Activated effector memory CD4-positive, alpha-beta T cell treated with anti-CD3 and anti-CD28 coated beads, Interleukin-2, amount 50 U/mL, for 16 hours (primary cell): ENCODE data around the gene IZUMO4.
"Not testable (repeated sequence)": the region's sequence is repeated elsewhere in the genome, so short reads cannot be mapped to it uniquely, and the experiment has no call there.

Experiments
- DNase-seq: peaks from one replicate; pipeline ENCODE4 v3.0.0-alpha.2; 2020

The IZUMO4 gene

DNA sequence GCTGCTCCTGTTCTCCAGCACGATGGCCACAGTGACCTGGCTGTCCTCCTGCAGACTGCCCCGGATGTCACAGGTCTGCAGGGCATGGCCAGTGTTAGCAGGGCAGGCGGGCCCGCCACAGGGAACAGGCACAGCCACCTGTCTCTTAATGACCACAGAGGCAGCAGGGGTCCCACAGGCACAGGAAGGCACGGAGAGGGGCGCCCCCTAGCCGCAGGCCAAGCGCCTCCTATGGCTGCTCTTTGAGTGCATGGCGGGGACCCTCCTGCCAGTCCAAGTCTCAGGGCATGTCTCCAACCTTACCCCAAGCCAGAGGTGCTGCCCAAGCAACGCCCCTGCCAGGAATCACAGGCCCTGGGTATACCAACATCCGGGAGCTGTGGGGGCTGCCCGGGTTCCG lies 14.1 kb downstream of the IZUMO4 start:
- no peak for DNase-seq

DNA sequence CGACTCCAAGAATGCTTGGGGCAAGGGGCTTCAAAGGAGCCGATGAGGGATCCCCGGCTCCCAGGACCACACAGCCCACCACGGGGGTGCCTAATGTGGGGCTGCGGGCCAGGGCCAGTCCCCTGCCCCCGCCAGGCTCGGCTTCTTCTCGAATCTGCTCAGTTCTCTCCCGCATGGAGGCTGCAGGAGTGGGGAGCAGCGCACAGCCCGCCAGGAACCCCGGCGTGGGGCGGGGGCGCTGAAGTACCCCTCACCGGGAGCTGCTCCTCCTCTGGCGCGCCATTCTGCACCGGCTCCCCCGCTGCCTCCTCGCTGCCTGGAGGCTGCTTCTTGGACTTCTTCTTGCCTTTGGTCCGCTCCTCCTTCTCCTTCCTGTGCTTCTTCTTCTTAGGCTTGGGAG lies 14.7 kb downstream of the IZUMO4 start:
- DNase-seq = no peak

DNA sequence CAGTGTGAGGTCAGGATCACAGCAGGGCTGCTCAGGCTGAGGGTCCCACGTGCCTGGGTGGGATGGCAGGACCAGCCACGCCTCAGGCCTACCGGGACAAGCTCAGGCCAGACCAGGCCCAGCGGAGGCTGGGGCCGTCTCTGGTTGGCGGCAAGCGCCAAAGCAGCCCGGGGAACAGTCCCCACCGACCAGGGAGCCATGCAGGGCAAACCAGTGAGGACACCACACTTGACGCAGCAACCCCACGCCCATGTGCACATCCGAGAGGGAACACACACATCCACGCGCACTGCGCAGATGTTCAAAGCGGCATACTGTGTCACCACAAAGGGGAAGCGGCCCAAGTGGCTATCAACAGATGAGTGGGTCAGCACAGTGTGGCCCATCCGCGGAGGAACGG lies 15.2 kb downstream of the IZUMO4 start:
- DNase-seq = no peak

DNA sequence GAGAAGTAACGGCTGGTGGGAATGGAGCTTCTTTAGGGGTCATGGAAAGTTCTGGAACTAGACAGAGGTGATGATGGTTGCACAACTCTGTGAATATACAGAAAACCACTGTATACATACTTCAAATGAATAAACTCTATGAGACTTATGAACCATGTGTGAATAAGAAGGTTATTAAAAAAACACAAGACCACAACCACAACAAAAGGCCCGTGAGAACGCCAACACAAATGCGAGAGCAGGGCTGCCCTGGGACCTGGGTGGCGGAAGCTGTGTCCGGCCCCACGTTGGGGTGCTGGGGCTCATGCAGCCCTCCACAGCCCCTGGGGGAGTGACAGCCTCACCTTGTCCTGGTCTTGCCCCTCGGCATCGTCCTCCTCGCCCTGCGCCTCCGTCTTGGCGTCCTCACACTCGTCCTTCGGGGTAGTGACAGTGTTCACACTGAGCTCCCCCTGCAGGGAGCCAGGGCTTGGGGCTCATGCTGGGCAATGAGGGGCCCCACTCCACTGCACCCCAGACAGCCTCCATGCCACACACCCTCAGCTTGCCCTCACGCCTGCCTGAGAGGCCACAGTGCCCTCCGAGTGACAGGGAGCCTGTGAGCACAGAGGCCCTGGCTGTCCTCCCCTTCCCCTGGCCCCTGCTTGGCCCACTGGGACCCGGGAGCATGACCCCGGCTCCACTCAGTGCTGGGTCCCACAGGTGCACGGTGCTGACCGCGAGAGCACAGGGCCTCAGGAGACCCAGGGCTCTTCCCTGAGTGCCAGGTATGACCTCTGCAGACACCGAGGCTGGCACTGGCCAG lies 16.0 kb downstream of the IZUMO4 start:
- DNase-seq = no peak

DNA sequence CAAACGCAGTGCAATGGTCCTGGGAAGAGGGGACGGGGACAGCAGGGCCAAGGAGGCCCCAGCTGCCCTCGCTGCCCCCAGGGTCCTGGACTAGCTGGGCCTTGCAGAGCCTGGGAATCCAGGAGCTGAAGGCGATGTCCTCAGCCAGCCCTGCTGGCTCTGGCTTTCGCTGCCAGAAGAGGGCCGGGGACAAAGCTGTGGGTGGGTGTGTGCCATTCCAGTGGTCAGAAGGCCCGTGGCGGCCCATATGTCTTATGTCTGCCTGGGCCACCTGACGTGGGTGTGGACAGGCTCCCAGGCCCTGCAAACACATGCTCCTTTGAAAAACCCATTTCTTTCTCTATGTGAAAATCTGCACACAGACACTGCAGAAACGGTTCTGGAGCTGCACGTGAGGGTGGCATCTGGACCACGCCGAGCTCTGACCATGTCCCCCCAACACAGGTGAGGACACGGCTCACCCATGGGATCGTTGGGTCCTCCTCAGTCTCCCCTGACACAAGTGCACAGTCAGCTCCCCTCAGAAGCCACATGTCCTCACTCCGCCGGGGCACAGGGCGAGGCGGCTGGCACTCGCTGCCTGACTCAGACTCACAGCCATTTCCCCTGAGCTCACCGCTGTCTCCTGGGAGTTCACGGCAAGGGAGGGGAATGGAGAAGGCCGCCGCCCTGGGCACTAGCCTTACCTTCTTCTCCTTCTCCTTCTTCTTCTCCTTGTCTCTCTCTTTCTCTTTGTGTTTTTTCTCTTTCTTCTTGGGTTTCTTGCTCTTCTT lies 16.9 kb downstream of the IZUMO4 start:
- DNase-seq = no peak

DNA sequence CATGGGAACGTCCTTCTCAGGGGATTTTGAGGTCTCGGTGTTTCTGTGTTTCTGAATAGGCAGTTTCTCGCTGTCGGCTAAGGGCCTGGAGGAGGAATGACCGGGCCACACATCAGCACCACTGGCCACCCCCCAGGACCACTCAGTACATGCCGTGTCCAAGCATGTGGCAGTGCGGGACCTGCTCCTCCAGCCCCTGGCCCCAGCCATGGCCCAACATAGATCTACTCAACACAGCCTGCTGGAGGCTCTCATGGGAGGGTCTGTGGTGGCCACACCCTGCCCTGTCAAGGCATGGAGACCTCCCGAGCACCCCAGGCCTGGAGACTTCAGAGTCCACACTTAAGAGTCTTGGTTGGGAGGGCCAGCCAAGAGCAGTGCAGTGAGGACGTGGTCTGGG lies 17.5 kb downstream of the IZUMO4 start:
- no peak for DNase-seq

DNA sequence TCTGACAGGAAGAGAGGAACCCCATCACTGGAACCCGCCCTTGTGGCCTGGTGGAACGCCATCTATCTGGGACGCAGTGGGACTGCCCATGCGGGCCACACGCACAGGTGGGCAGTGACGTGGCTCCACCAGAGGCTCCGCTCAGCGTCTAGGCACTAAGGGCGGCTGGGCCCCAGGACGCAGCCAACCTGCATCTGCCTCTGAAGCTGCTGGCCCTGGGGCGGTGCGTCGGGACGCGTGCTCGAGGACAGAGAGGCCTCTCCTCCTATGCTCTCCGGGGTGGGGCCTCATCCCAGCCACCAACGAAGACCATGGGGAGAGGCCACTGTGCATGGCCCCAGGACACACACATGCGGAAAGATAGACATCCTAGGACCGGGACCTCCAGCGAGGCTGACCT lies 18.1 kb downstream of the IZUMO4 start:
- no peak for DNase-seq

DNA sequence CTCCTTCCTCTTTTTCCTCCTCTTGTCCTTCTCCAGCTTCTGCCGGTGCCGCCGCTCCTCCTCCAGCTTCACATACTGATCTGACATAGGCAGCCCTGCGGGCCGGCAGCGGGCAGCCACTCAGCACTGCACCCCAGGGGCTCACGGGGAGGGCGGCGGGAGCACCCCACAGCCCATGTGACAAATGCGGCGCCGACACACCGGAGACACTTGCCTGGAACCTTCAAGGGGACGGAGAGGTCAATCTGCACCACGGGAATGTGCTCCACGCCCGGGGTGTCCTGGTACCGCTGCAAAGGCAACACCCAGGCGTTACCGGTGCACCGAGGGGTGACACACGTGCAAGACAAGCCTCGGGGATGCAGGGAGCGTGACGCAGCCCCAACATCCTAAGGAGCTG lies 18.6 kb downstream of the IZUMO4 start:
- no peak for DNase-seq

DNA sequence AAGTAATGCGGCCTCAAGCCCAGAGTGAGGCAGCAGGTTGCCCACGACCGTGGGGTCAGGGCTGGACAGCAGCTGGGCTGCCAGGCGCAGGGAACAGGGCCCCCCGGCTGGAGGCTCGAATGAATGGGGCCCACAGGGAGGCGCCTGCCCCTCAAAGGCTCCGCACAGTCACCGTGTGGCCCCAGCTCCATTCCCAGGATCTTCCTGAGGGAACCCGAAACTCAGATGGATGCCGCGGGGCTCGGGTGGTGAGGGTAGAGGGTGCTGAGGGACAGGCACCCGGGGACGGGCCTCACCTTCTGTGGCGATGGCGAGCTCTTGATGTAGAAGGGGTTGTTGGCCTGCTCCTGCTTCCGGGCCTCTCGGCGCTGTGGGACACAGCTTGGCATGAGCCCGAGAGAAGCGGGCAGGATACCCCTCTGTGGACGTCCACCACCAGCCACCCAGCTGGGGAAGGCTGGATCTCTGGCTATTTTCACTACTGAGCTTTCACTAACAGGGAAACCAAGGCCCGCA lies 19.3 kb downstream of the IZUMO4 start:
- DNase-seq = no peak

DNA sequence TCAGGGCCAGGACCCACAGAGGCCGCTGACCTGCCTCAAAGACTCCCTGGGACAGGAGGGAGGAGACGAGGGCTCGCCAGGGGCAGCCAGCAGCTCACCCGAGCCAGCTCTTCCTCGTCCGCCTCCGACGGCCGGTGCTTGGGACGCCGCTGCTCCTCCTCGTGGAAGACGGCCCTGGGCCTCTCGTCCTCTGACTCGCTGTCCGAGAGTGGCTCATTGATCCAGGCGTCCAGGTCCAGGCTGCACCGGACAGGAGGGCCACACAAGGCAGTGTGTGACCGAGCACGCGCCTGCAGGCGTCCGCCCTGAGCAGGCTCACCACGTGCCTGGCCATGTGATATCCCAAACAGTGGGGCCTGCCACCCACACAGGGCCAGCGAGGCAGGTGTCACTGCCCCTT lies 19.8 kb downstream of the IZUMO4 start:
- DNase-seq = no peak

DNA sequence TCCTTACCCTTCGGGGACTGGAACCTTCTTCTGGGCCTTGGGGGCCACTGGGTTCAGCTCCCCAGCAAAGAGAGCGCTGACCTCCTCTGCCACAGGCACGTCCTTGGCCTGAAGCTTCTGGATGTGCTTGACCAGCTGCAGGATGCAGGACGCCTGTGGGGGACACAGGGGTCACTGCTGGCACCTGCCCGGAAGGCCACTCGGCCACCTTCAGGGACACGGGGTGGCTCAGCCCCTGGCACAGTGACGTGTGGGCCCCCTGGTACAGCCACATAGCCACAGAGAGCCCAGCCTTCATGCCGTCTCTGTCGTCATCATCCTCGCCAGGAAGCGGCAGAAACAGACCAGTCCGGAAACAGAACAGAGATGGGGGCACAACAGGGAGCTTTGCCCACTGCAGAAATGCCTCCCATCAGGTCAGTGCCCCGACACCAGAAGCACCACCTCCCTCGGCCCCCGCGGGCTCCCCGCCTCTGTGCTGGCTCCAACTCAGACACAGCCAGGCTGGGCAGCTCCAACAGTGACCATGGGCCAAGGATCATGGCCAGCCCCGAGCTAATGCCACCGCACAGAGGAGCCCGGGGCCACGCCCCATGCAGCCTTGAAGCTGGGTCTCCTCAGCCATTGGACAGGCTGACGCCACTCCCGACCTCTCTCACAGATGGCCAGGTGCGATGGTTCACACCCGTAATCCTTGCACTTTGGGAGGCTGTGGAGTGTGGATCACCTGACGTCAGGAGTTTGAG lies 20.7 kb downstream of the IZUMO4 start:
- DNase-seq = no peak

DNA sequence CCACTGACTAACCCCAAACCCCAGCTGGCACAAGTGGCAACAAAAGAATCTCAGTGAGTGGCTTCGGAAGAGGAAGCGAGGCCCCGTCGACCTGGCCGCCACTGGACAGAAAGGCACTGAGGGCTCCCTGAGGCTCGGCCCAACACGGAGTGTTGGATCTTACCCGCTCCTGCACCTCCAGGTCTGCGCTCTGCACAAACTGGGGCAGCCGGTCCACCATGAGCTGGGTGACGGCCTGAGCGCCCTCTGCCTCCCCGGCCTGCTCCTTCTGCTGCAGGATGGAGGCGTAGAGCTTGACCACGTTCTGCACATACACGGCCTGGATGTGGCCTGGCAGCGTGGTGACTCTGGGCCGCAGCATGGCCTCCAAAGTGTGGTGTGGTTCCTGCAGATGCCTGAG lies 21.7 kb downstream of the IZUMO4 start:
- no peak for DNase-seq

DNA sequence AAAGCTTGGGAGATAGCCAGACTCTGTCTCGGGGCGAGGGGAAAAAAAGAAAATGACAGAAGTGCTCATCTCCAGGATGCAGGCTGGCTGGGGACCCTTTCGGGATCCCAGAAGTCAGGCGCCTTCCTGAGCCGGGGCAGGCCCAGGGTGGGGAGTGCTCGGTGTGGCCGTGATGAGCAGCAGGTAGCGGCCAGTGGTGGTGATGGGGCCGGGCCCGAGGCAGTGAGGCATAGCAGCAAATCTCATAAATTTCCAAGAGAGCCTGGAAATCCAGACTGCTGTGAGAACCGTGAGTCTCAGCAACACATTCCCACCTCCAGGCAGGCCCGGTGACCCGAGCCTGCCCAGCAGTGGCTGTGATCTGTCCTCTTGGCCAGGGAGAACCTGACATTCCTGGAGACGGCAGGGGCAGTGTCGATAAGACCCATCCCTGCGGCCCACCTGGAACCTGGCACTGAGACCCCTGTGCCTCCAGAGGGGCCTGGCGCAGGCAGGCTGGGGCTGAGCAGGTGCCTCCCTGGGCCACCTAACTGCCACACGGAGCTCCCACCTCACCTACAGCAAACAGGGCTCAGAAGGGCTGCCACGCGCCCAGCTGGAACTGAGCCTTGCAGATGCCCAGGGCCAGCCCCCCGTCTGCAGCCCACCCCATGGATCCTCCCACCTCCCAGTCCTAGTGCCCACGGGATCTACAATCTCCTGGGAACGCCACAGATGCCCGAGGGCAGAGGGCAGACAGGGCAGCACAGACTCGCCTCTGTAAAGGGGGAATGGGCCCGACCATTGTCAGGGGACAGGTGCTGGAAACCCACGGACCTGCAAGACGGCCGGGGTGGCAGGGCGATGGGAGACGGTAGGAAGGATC lies 23.4 kb downstream of the IZUMO4 start:
- DNase-seq = no peak

DNA sequence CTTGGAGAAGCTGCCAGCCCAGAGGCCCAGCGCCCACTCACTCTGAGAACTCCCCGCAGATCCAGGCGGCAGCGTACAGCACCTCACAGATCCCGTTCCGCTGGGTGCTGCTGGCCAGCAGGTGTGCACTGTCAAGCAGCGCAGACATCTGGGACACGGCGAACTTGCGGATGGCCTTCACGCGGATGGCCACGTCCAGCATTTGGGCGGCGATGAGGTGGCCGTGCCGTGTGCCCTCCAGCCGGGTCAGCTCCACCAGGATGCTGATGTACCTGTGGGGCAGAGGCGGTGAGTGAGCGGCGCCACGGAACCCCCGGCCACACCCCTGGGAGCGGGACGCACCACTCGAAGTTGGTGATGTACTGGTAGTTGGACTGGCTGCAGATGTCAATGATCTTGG lies 24.1 kb downstream of the IZUMO4 start:
- DNase-seq = no peak

DNA sequence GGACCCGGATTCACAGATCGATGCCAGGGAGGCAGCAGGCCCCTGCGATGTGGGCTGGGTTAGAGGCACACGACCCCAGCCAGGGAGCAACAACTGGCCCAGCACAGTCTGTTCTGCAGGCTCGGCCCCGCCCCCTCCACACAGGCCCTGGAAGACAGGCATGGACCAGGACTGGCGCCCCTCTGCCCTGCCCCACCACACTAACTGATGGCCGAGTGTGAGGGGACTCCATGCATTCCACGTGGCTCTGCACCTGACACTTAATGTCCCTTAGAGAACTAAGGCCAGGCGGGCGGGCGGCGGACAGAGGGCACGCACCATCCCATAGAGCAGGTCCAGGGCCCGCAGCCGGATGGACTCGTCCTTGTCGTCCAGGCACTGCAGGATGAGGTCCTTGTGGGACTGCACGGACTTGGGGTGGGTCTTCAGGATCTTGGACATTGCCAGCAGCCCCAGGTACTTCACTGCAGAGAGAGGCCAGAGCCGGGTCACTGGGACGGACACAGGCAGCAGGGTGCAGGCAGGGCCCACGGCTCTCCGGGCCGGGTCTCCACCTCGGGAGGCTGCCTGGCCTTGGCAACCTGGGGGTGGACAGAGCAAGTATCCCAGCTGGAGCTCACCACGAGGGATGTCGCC lies 24.8 kb downstream of the IZUMO4 start:
- no peak for DNase-seq

DNA sequence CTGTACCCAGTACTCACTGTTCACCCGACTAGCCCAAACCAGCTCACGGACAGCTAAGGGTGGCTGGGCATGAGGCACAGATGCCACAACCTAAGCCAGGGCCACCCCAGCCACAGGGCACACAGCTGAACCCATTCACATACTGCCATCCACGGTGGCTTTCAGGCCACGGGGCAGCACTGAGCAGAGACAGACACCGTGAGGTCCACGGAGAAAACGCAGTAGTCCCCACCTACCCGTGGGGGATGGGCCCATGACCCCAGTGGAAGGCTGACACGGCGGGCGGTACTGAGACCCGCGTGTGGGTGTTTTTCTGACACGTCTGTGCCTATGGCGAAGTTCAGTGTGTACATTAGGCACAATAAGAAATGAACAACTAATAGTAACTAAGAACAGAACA lies 25.5 kb downstream of the IZUMO4 start:
- no peak for DNase-seq

DNA sequence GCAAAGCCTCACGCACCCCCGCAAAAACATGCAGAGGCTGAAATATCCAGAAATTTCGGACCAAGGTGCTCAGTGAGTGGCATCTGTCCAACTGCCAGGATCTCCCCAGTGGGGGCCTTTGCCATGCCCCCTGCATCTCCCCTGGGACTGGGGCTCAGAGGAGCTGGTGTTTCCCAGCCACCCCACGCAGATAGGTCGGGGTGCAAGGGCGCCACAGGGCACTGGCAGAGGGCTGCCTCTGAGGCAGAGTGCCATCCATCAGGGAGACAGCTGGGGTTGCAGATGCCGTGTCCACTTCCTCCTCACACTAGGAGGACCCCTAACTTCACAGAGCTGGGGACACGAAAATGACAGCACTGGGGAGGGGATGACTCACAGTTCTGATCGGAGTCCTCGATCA lies 26.3 kb downstream of the IZUMO4 start:
- DNase-seq = no peak

DNA sequence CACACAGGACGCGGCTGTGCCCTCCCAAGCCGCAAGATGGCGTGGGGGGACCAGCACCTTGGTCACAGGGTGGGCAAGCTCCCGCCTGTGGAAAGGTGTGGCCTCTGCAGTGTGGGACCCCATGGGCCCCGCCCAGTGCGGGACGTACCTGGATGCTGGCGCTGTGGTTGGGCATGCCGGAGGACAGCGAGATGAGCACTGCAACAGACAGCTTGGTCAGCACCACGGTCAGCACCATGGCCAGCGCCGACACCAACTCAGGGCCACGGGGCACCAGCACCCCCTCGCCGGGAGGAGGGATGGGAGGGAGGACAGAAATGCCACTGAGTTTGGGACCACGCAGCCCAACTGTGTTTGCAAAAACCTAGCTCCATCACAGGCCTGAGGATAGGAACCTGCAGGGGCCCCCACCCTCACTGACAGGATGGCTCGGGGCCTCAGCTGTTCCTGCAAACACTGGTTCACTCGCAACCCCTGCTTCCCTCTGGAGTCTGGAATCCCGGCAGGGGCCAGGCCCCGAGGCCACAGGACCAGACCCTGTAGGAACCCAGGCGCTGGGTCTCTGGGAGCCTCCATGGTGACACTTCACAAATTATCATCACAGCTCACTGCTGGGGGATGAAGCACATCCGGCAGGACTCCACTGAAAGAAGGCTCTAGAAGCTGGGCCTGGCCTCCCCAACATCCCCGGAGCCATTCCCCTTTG lies 27.1 kb downstream of the IZUMO4 start:
- DNase-seq = no peak

DNA sequence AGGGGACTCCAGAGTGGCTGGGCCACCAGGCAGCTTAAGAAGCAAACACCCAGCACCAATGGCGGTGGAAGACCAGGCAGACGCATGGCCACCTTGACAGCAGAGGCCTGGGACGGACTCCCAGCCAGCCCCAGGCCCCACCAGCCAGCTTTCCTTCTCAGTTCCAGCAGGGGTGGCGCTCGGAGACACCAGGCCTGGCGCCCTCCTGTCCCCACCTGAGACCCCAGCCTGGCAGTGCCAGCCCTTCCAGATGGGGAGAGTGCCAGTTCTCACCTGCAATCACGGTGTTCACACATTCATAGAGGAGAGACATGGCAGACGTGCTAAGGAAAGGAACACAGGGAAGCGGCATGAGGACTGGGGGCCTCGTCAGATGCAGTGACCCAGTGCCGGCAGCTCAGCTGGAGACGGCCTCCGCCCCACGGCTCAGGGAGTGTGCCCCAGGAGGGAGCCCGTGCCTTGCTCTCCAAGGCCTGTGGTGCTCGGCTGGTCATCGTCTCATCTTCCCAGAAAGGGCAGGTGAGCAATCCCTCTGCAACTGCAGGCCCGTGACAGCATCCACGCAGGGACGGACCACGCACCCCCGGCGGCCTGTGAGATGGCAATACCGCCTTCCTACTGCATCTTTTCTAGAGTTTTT lies 30.3 kb downstream of the IZUMO4 start:
- no peak for DNase-seq

DNA sequence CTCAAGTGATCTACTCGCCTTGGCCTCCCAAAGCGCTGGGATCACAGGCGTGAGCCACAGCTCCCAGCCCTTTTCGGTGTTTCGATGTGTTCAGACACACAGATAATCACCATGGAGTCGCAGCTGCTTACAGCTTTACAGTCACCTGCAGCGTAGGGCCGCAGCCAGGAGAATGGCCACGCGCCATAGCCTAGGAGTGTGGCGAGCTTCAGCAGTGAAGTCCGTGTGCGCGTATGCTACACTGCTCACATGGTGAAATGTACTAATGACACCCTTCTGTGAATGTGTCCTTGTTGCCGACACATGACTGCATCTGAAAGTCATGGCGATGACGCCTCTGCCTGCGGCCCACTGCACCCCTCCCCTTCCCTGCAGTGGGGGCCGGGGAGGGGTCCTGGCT lies 31.0 kb downstream of the IZUMO4 start:
- DNase-seq = no peak

DNA sequence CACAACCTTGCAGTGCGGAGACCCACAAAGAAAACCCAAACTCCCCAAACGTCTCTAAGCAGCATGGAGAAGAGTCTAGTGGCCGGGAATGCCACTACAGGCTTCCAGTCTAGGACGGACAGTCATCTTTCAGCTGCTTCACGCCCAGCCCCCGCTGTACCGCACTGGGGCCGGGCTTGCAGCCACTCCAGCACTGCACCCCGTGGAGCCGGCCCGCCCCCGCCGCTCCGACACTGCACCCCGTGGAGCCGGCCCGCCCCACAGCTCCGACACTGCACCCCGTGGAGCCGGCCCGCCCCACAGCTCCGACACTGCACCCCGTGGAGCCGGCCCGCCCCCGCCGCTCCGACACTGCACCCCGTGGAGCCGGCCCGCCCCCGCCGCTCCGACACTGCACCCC lies 31.5 kb downstream of the IZUMO4 start:
- not testable (repeated sequence) for DNase-seq
